GM12878 (cell line): ENCODE data around the gene DIP2C. TPM values are rescaled to one million over a fixed set of nuclear protein-coding genes. Genes with fewer than 3 reads are reported as not detected.
"Not testable (repeated sequence)": the region's sequence is repeated elsewhere in the genome, so short reads cannot be mapped to it uniquely, and the experiment has no call there.

Experiments
- ATAC-seq: fragments of 200-7000 bp; cut with Tn5 transposase; 3 replicates; pipeline ENCODE4 v1.9.1; 2020; ENCODE audit warnings: mild to moderate bottlenecking, moderate library complexity
- BruUV-seq: library from RNA; stranded (reverse); fragments of 400-500 nt; replicated peaks from 2 replicates; lab custom pipeline; 2021; lab: Mats Ljungman, UMichigan
- CTCF ChIA-PET: fragments of 300-600 bp; sonication (Branson Sonifier 250); formaldehyde crosslinking; extraction: SDS; loops from one replicate; lab custom pipeline; 2021; ENCODE audit warnings: inconsistent platforms; lab: Yijun Ruan, JAX
- POLR2A ChIA-PET: fragments of 350-600 bp; formaldehyde crosslinking; extraction: SDS; loops from one replicate; lab custom pipeline; 2021; ENCODE audit warnings: inconsistent platforms; lab: Charles Lee
- RAD21 ChIA-PET: fragments of 300-600 bp; sonication (Branson Sonifier 250); formaldehyde crosslinking; loops from one replicate; lab custom pipeline; 2023; ENCODE audit warnings: antibody characterized with exemption; ENCODE audit not compliant: unreplicated experiment; lab: Charles Lee
- SMC1A ChIA-PET: fragments of 300-600 bp; sonication (Branson Sonifier 250); formaldehyde crosslinking; loops from one replicate; lab custom pipeline; 2023; ENCODE audit not compliant: unreplicated experiment, uncharacterized antibody; lab: Charles Lee
- DNase-seq: peaks from one replicate; pipeline ENCODE4 v3.0.0-alpha.2; 2011; ENCODE audit warnings: low read depth, low spot score
- FAIRE-seq: peaks from 3 replicates; lab custom pipeline; 2011; peaks lifted over from hg19 to GRCh38; lab: Jason Lieb, UNC
- H2AFZ ChIP-seq: 2 replicates; pipeline ENCODE4 v1.6.0; 2011; ENCODE audit warnings: low read depth, low read length, control low read depth; ENCODE audit not compliant: control insufficient read depth
- H3K27ac ChIP-seq: 2 replicates; pipeline ENCODE4 v1.5.1; 2011; ENCODE audit warnings: control low read depth; ENCODE audit not compliant: control insufficient read depth, insufficient read depth
- H3K27me3 ChIP-seq, 2 experiments: replicated peaks in 1 of 2; 2 replicates each; pipeline versions ENCODE4 v1.6.0 to v1.6.1; 2011; ENCODE audit warnings: low read length in 1 of 2; ENCODE audit not compliant: control insufficient read depth in 2 of 2, insufficient read depth in 2 of 2
- H3K36me3 ChIP-seq, 2 experiments: 2 replicates each; pipeline ENCODE4 v1.5.1; 2011; ENCODE audit warnings: low read length in 1 of 2; ENCODE audit not compliant: control insufficient read depth in 2 of 2, insufficient read depth in 2 of 2
- H3K4me1 ChIP-seq: 2 replicates; pipeline ENCODE4 v1.6.1; 2011; ENCODE audit warnings: mild to moderate bottlenecking, low read length, moderate library complexity, mixed read lengths; ENCODE audit not compliant: control insufficient read depth, insufficient read depth
- H3K4me2 ChIP-seq: 2 replicates; pipeline ENCODE4 v1.6.0; 2011; ENCODE audit warnings: control low read depth; ENCODE audit not compliant: control insufficient read depth, insufficient read depth
- H3K4me3 ChIP-seq: fragments of 200-600 bp; sonication (generic); 2 replicates; pipeline ENCODE4 v1.5.1; 2016
- H3K79me2 ChIP-seq: 2 replicates; pipeline ENCODE4 v1.6.0; 2011; ENCODE audit warnings: low read length; ENCODE audit not compliant: control insufficient read depth, insufficient read depth
- H3K9ac ChIP-seq: 2 replicates; pipeline ENCODE4 v1.8.0; 2011; ENCODE audit warnings: low read length, control low read depth, mixed read lengths; ENCODE audit not compliant: control insufficient read depth, insufficient read depth
- H3K9me3 ChIP-seq: replicated peaks from 3 replicates; pipeline ENCODE4 v1.5.1; 2011; ENCODE audit warnings: mild to moderate bottlenecking, low read length; ENCODE audit not compliant: control insufficient read depth, insufficient read depth
- H4K20me1 ChIP-seq: 2 replicates; pipeline ENCODE4 v1.6.0; 2011; ENCODE audit not compliant: control insufficient read depth, insufficient read depth
- SMAD1 ChIP-seq: fragments of 450-650 bp; IDR thresholded peaks from 2 replicates; pipeline ENCODE4 v1.6.1; 2018; ENCODE audit warnings: mild to moderate bottlenecking, low read depth; ENCODE audit not compliant: partially characterized antibody
- STAT1 ChIP-seq: fragments of 450-650 bp; conservative IDR thresholded peaks from 2 replicates; pipeline ENCODE4 v1.6.1; 2014; ENCODE audit warnings: antibody characterized with exemption, mild to moderate bottlenecking
- ZNF274 ChIP-seq: IDR thresholded peaks from one replicate; pipeline ENCODE4 v1.8.0; 2011; ENCODE audit not compliant: insufficient read length, insufficient read depth
- ZNF622 ChIP-seq: fragments of 450-650 bp; IDR thresholded peaks from 2 replicates; pipeline ENCODE4 v1.6.1; 2017; ENCODE audit warnings: mild to moderate bottlenecking, inconsistent platforms
- ZZZ3 ChIP-seq: IDR thresholded peaks from 2 replicates; pipeline ENCODE4 v1.6.1; 2011; ENCODE audit warnings: low read depth; ENCODE audit not compliant: control insufficient read depth, insufficient read length
- WGBS: methylation state at CpG from one replicate; pipeline ENCODE4 v1.1.6; 2016; ENCODE audit warnings: low lambda C conversion rate; ENCODE audit not compliant: insufficient replicate concordance, insufficient coverage; ENCODE audit errors: missing lambda C conversion rate; 5-methylcytosine and 5-hydroxymethylcytosine counted together
- in situ Hi-C: fragments of 300-500 bp; cut with MboI; formaldehyde crosslinking; loops from 9 replicates; pipeline ENCODE4 v1.14.3; 2018; ENCODE audit warnings: mixed read lengths
- intact Hi-C: fragments of 100-400 bp; cut with micrococcal nuclease; formaldehyde crosslinking; loops from one replicate; pipeline ENCODE4 v1.14.2; 2022; ENCODE audit not compliant: unreplicated experiment
- polyA plus RNA-seq, 11 experiments: library from polyadenylated mRNA; depleted of rRNA in 4 of 11; unstranded in 6 of 11; stranded (reverse) in 5 of 11; fragments of >200 nt; fragmentation: Nextera tagmentation in 4 of 11; fragmentation: Illumina TruSeq in 1 of 11; extraction: Ambion mirVana in 4 of 11; extraction: Trizol in 1 of 11; gene quantifications; 1 replicate in 1 of 11; 2 replicates in 10 of 11; pipeline versions ENCODE4 v1.2.1 to v1.2.3, GENCODE V29; 2011 to 2016; ENCODE audit warnings: inconsistent platforms in 2 of 11, missing spikeins in 2 of 11, low read depth in 1 of 11
- total RNA-seq, 4 experiments: library from RNA; depleted of rRNA in 3 of 4; stranded (reverse); fragments of >200 nt in 3 of 4; fragmentation: Illumina TruSeq in 1 of 4; extraction: Trizol in 1 of 4; gene quantifications; 2 replicates each; pipeline versions ENCODE4 v1.2.1 to v1.2.3, GENCODE V29; 2013 to 2021
- TF ChIP-seq, protein P1 (sequence below): fragments of 450-650 bp; IDR thresholded peaks from 2 replicates; pipeline ENCODE4 v1.6.1; 2014; ENCODE audit warnings: mild to moderate bottlenecking
- TF ChIP-seq, protein P2 (sequence below): IDR thresholded peaks from 2 replicates; pipeline ENCODE4 v1.6.1; 2011; ENCODE audit warnings: low read depth, low read length, improper control_type of control experiment, borderline replicate concordance

Gene DIP2C
- total and polyA plus RNA-seq, 10 of the 15 experiments (the other 5 are each of a cell fraction or from before 2014, with no cell fraction given) = 0.01 to 0.10 (median 0.06) TPM

DNA sequence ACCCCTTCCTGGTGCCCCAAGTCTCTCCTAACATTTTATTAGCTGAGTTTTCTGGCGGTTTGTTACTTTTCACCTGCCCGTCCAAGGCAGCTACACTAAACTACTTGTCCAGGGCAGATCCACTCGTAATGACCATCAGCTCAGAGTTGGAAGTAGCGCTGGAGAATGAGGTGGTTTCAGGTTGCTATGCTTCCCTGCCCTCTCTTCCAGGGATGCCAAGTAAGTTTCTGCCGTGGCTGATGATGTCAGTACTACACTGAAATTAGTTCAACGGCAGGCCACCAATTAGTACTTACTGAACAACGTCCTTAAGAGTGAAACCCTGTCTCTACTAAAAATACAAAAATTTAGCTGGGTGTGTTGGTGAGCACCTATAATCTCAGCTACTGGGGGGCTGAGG, 55.2 kb downstream of the DIP2C start (continued):
- TF ChIP-seq, protein P1, sequence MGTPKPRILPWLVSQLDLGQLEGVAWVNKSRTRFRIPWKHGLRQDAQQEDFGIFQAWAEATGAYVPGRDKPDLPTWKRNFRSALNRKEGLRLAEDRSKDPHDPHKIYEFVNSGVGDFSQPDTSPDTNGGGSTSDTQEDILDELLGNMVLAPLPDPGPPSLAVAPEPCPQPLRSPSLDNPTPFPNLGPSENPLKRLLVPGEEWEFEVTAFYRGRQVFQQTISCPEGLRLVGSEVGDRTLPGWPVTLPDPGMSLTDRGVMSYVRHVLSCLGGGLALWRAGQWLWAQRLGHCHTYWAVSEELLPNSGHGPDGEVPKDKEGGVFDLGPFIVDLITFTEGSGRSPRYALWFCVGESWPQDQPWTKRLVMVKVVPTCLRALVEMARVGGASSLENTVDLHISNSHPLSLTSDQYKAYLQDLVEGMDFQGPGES = no peak

DNA sequence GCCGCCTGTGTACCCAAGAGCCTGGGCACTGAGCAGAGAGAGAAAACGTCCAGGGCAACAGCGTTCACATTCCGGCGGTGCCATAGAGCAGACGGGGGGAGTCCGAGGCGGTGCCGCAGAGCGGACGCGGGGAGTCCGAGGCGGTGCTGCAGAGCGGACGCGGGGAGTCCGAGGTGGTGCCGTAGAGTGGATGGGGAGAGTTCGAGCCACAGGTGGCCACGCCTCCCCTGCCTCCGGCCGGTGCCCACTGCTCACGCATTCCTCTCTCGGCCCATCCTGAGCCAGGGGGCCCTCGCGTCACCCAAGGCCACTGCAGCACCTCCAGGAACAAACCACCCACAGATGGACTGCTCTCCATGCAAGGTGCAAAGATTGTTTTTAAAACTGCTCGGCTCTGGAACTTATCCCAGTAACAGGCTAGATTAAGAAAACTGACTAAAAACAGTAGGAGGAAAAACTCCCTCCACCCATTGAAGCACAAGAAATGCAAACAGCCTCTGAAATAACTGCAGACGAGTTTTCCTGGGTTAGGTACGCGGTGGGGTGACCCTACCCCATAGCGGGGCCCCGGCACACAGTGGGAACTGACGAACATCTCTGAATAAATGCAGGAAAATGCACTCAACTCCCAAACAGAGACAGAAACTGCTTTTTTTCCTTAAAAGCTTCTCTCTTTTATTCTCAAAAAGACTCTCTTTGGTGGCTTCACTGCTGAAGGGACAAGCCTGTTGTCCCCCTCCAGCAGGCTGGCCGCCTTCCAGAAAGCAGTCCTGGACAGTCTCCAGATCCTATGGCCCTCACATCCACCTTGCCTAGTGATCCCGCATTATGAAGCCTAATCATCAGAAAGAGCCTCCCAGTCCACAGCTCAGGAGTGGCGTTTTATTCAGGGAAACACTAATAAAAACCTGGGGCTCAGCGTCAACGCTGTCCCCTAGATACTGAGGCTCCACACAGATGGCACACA, 55.9 kb downstream of the DIP2C start:
- CTCF ChIA-PET = no interaction called here
- H3K4me1 ChIP-seq = no peaks in the 10 kb centered on the region
- H3K4me2 ChIP-seq = no peak overlapping the region
- H3K27me3 ChIP-seq = no peaks in the 10 kb centered on the region; a peak in 2 of 4 replicates
- intact Hi-C loops (no loop called here), in situ Hi-C loops (no loop called here)
- H4K20me1 ChIP-seq = no peaks in the 10 kb centered on the region
- no peaks in the 10 kb centered on the region for H3K36me3 ChIP-seq
- no peak for ATAC-seq
- H3K4me3 ChIP-seq = no peak overlapping the region
- POLR2A ChIA-PET = no interaction called here
- no peak overlapping the region for H3K27ac ChIP-seq
- H3K79me2 ChIP-seq = no peaks in the 10 kb centered on the region
- RAD21 ChIA-PET = no interaction called here
- no peak overlapping the region for H2AFZ ChIP-seq
- no peak for DNase-seq
- no peak overlapping the region for H3K9ac ChIP-seq
- BruUV-seq = no TSS peak
- H3K9me3 ChIP-seq = no peaks in the 10 kb centered on the region
- SMC1A ChIA-PET = no interaction called here
- 70% methylated on average over 37 of the region's 39 CpGs for WGBS
- TF ChIP-seq ZNF622 (no peak), SMAD1 (no peak), ZZZ3 (no peak), STAT1 (no peak), ZNF274 (no peak)
- TF ChIP-seq, protein P2, sequence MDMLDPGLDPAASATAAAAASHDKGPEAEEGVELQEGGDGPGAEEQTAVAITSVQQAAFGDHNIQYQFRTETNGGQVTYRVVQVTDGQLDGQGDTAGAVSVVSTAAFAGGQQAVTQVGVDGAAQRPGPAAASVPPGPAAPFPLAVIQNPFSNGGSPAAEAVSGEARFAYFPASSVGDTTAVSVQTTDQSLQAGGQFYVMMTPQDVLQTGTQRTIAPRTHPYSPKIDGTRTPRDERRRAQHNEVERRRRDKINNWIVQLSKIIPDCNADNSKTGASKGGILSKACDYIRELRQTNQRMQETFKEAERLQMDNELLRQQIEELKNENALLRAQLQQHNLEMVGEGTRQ = no peak
- no peak for FAIRE-seq

DNA sequence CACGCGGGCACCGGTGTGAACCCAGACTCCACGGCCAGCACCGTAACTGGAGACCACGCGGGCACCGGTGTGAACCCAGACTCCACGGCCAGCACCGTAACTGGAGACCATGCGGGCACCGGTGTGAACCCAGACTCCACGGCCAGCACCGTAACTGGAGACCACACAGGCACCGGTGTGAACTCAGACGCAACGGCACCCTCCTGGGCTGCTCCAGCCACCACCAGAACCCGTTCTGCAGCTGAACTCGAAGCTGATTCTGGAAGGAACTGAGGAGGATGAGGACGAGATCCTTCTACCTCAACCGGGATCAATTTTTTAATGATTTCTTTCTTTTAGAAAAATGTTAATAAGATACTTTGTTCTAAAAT, 56.7 kb downstream of the DIP2C start:
- in situ Hi-C loops, BruUV-seq, H3K9me3 ChIP-seq, RAD21 ChIA-PET, ATAC-seq, POLR2A ChIA-PET, intact Hi-C loops, DNase-seq, H3K79me2 ChIP-seq, H3K9ac ChIP-seq, H3K4me2 ChIP-seq, H3K4me1 ChIP-seq, FAIRE-seq, H3K36me3 ChIP-seq, H3K27ac ChIP-seq, H3K4me3 ChIP-seq, H4K20me1 ChIP-seq, H3K27me3 ChIP-seq, CTCF ChIA-PET, H2AFZ ChIP-seq, SMC1A ChIA-PET: not testable (repeated sequence)
- WGBS = 71% methylated on average over 14 of the region's 21 CpGs
